ENCODE measurements around the gene WDR20.
A peak's percentile ranks its signal among the peaks of the same experiment; 100 is the strongest.

The WDR20 gene

DNA sequence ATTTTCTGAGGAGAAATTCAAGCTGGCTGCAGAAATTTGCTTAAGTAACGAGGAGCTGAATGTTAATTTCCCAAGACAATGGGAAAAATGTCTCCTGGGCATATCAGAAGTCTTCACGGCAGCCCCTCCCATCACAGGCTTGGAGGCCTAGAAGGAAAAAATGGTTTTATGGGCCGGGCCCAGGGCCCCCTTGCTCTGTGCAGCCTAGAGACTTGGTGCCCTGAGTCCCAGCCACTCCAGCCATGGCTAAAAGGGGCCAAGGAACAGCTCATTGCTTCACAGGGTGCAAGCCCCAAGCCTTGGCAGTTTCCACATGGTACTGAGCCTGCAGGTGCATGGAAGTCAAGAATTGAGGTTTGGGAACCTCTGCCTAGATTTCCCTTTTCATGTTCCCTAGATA, 28.6 kb upstream of the WDR20 start:
- H3K4me3 Mint-ChIP-seq, result no peak overlapping the region
- no peaks in the 10 kb centered on the region for H3K4me1 Mint-ChIP-seq
- no peak overlapping the region for H3K27ac Mint-ChIP-seq
- no peak for DNase-seq
- peaks cover 40% of the 10 kb centered on the region for H3K9me3 Mint-ChIP-seq
- TF ChIP-seq, protein P1, sequence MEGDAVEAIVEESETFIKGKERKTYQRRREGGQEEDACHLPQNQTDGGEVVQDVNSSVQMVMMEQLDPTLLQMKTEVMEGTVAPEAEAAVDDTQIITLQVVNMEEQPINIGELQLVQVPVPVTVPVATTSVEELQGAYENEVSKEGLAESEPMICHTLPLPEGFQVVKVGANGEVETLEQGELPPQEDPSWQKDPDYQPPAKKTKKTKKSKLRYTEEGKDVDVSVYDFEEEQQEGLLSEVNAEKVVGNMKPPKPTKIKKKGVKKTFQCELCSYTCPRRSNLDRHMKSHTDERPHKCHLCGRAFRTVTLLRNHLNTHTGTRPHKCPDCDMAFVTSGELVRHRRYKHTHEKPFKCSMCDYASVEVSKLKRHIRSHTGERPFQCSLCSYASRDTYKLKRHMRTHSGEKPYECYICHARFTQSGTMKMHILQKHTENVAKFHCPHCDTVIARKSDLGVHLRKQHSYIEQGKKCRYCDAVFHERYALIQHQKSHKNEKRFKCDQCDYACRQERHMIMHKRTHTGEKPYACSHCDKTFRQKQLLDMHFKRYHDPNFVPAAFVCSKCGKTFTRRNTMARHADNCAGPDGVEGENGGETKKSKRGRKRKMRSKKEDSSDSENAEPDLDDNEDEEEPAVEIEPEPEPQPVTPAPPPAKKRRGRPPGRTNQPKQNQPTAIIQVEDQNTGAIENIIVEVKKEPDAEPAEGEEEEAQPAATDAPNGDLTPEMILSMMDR (IDR thresholded peaks at IDR 0.05), result no peak
- H3K36me3 Mint-ChIP-seq (ENCODE audit: low read depth), result peaks cover 15% of the 10 kb centered on the region
- no peaks in the 10 kb centered on the region for H3K27me3 Mint-ChIP-seq (ENCODE audit: low read depth, poor library complexity)

DNA sequence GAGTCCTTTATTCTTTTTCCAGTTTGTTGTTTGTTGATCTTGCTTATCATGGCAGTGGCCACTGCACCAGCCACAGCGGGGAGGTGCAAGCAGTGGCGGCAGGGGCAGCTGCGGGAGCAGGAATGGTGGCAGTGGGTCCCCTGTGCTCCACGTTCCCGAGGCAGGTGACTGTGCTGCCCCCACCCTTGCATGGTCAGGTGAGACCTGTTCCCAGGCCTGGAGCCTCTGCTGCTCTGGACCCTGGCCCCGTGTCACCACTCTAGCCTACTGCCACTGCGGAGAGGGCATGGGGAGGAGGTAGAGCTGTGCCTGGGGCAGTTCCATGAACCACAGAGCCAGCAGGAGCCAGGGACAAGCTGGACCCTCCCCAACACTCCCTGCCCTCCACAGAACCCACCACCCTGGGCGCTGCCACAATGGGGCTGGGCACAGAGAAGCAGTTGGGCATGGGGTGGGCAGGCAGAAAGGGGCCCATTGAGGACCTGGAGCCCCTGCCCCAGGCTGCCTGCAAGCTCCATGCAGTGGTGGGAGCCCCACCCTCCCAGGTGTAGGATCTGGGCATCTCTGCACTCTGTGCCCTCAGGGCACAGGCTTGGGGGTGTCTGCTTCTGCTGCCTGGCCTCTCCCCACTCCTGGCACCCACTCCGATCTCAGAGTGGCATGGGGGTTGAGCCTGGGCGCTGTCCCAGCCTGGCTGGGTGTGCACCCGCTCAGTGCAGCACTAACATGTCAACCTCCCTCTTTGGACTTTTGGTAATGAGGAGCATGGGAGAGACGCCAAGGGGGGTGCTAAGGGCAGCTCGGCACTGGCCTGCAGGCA, 23.1 kb upstream of the WDR20 start:
- H3K27ac Mint-ChIP-seq, result peak overlapping the region; percentile 55
- peaks cover 13% of the 10 kb centered on the region for H3K9me3 Mint-ChIP-seq
- H3K4me1 Mint-ChIP-seq, result no peaks in the 10 kb centered on the region
- no peak for DNase-seq
- TF ChIP-seq, protein P1 (IDR thresholded peaks at IDR 0.05), result no peak
- H3K4me3 Mint-ChIP-seq, result no peak overlapping the region
- no peaks in the 10 kb centered on the region for H3K27me3 Mint-ChIP-seq (ENCODE audit: low read depth, poor library complexity)
- no peaks in the 10 kb centered on the region for H3K36me3 Mint-ChIP-seq (ENCODE audit: low read depth)

DNA sequence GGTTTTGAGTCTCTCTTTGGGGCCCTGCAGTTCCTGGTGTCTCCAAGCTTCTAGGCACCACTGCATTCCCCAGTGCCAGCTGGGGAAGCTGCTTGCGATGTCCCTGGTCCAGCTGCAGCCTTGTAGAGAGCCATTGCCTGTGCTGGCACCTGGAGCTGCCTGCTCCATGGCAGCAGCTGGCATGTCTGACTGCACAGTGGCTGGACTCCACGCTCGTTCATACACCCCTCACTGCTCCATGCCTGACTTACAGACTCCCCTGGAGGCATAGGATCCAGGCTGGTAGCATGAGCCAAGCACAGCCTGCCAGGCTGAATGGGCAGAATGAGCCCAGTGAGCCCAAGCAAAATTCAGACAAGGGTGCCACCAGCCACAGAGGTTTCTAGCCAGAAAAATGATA, 21.8 kb upstream of the WDR20 start:
- Mint-ChIP-seq H3K27me3 (ENCODE audit: low read depth, poor library complexity) (peaks cover 3% of the 10 kb centered on the region), H3K4me3 (no peak overlapping the region), H3K36me3 (ENCODE audit: low read depth) (no peaks in the 10 kb centered on the region), H3K9me3 (no peaks in the 10 kb centered on the region), H3K4me1 (no peaks in the 10 kb centered on the region), H3K27ac (no peak overlapping the region)
- TF ChIP-seq, protein P1 (IDR thresholded peaks at IDR 0.05), result no peak
- no peak for DNase-seq

DNA sequence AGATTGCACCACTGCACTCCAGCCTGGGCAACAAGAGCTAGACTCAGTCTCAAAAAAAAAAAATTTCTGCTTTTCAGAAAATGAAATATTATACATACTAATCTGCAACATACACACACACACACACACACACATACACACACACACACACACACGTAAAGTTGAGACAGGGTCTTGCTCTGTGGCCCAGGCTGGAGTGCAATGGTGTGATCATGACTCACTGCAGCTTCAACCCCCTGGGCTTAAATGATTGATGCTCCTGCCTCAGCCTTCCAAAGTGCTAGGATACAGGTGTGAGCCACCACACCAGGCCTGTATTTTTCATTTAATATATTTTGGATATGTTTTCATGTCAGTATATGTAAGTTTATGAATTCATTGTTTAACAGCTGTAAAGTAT, 18.8 kb upstream of the WDR20 start:
- Mint-ChIP-seq H3K36me3 (ENCODE audit: low read depth) (no peaks in the 10 kb centered on the region), H3K27me3 (ENCODE audit: low read depth, poor library complexity) (peaks cover 3% of the 10 kb centered on the region), H3K4me1 (peaks cover under 1% of the 10 kb centered on the region), H3K4me3 (no peak overlapping the region), H3K27ac (no peak overlapping the region), H3K9me3 (no peaks in the 10 kb centered on the region)
- DNase-seq, result no peak
- TF ChIP-seq, protein P1 (IDR thresholded peaks at IDR 0.05), result no peak

DNA sequence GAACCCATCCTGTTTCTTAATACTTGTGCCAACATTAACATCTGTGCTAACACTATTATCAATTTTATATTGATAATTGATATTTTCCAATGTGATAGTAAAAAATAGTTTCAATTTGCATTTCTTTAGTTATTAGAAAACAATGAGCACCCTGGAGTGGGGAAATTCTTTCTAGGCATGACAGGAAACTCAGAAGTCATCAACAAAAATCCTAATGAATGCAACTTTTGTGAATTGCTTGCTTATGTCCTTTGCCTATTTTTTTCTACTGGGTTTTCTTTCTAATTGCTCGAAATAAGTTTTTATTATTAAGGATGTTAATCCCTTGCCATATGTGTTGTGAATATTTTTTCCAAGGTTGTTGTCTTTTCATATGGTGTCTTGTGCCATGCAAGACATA, 18.1 kb upstream of the WDR20 start:
- no peak overlapping the region for H3K4me3 Mint-ChIP-seq
- H3K9me3 Mint-ChIP-seq, result no peaks in the 10 kb centered on the region

More for the DNA sequence above, 18.1 kb upstream of the WDR20 start:
- Mint-ChIP-seq H3K4me1 (peaks cover 5% of the 10 kb centered on the region), H3K27me3 (ENCODE audit: low read depth, poor library complexity) (peaks cover 3% of the 10 kb centered on the region), H3K36me3 (ENCODE audit: low read depth) (no peaks in the 10 kb centered on the region), H3K27ac (no peak overlapping the region)
- no peak for DNase-seq
- TF ChIP-seq, protein P1 (IDR thresholded peaks at IDR 0.05), result no peak

All from nephron progenitor cell (in vitro differentiated cells).